ENCODE results near the gene PIK3R5. TPM values are rescaled to one million over a fixed set of nuclear protein-coding genes. Genes with fewer than 3 reads are reported as not detected.
"Not testable (repeated sequence)": the region's sequence is repeated elsewhere in the genome, so short reads cannot be mapped to it uniquely, and the experiment has no call there.

PIK3R5 gene, protein sequence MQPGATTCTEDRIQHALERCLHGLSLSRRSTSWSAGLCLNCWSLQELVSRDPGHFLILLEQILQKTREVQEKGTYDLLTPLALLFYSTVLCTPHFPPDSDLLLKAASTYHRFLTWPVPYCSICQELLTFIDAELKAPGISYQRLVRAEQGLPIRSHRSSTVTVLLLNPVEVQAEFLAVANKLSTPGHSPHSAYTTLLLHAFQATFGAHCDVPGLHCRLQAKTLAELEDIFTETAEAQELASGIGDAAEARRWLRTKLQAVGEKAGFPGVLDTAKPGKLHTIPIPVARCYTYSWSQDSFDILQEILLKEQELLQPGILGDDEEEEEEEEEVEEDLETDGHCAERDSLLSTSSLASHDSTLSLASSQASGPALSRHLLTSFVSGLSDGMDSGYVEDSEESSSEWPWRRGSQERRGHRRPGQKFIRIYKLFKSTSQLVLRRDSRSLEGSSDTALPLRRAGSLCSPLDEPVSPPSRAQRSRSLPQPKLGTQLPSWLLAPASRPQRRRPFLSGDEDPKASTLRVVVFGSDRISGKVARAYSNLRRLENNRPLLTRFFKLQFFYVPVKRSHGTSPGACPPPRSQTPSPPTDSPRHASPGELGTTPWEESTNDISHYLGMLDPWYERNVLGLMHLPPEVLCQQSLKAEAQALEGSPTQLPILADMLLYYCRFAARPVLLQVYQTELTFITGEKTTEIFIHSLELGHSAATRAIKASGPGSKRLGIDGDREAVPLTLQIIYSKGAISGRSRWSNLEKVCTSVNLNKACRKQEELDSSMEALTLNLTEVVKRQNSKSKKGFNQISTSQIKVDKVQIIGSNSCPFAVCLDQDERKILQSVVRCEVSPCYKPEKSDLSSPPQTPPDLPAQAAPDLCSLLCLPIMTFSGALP
- not detected in 2 replicates for total RNA-seq (2014; rRNA removed; shearing (Covaris generic))

DNA sequence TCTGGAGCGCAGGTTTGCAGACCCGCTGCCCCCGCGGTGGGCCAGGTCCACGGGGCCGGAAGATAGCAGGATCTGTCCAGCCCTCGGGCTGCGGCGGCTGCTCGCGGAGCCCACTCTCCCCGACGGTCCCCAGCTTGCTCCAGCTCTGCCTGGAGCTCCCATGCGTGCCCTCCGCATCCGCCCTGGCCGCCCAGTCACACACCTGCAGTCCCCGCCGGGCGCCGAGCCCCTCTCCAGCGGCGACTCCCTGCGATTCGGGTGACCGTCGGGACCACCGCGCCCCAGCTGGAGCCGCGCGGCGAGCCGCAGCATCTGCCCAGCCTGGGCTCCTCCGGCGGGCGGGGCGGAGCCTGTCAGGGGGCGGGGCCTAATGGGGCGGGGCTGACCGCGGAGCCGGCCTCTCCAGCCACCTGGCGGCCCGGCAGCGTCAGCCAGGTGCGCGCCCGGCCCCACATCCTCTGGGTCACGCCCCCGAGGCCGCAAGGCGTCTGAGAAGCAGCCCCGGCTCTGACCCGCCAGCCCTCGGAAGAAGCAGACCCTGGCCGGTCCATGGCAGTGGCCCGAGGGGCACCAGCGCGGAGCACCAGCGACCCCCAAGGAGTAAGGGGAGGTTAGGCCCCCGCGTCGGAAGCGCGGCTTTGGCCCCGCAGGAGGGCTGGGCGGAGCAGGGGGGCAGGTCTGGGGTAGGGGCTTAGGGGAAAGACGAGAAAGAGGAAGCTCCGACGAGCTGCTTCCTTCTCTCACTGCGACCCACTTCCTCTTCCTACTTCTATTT is at the start of gene PIK3R5:
PIK3R5 (minus strand) TSS at position 314 of the 775 bp plus-strand sequence. CDS start 54,213 bp downstream, outside the sequence.
- no peak for DNase-seq (ENCODE audit: low read depth)

DNA sequence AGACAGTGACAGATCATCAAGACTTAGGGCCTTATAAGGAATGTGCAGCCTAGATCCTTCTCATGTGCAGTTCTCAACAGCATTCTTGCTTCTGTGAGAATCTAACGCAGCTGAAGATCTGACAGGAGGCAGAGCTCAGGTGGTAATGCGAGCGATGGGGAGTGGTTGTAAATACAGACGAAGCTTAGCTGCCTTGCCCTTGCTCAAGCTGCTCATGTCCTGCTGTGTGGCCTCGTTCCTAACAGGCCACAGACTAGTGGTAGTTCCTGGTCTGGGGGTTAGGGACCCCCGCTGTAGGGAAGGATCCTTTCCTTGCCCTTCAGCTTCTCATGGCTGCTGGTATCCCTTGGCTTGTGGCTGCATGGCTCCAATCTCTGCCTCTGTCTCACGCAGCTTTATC is 45.5 kb upstream of the PIK3R5 start:
- DNase-seq (ENCODE audit: low read depth): no peak

DNA sequence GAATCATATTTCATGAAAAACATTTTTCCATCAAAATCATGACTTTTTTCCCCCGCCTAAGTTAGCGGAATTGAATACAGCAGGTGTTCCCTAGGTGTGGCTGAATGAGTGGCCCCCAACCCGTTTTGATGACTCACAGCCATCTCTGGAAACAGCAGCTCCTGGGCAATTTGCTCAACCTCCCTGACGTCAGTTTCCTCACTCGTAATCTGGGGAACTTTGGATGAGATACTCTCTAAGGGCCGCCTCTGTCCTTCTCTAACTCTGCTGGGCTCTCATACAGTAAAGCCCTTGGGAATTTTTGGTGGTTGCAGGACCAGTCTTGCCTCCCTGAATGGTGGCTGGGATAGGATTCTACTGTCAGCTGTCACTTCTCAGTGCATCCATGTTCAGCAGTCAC is 44.2 kb upstream of the PIK3R5 start:
- peak; percentile 50 for DNase-seq (ENCODE audit: low read depth)

DNA sequence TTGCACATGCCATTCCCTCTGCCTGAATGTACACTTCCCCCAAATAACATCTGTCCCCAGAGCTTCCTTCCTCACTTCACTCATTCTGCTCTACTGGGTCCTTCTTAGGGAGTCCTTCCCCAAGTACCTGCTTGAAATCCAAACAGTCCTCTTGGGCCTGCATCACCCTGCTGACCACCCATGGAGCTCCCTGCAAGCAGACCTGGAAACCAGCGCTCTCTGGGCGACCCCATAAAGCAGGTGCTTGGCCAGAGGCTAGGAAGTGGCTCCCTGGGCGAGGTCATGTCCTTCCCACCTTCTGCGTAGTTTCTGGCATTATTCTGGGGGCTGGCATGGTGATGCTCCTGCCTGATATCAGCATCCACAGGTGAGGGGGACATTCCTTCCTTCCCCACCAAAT is 43.6 kb upstream of the PIK3R5 start:
- no peak for DNase-seq (ENCODE audit: low read depth)

DNA sequence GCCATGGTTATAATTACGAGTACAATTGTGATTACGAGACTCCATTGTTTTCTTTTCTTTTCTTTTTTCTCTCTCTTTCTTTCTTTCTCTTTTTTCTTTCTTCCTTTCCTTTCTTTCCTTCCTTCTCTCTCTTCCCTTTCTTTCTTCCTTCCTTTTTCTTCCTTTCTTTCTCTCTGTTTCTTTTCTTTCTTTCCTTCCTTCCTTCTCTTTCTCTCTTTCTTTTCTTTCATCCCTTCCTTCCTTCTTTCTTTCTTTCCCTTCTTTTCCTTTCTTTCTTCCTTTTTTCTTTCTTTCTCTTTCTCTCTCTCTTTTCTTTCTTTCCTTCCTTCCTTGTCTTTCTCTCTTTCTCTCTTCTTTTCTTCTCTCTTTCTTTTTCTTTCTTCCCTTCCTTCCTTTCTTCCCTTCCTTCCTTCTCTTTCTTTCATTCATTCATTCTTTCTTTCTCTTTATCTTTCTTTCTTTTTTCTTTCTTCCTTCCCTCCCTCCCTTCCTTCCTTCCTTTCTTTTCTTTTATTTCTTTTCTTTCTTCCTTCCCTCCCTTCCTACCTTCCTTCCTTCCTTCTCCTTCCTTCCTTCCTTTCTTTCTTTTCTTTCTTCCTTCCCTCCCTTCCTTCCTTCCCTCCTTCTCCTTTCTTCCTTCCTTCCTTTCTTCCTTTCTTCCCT is 41.7 kb upstream of the PIK3R5 start:
- no peak for DNase-seq (ENCODE audit: low read depth)

DNA sequence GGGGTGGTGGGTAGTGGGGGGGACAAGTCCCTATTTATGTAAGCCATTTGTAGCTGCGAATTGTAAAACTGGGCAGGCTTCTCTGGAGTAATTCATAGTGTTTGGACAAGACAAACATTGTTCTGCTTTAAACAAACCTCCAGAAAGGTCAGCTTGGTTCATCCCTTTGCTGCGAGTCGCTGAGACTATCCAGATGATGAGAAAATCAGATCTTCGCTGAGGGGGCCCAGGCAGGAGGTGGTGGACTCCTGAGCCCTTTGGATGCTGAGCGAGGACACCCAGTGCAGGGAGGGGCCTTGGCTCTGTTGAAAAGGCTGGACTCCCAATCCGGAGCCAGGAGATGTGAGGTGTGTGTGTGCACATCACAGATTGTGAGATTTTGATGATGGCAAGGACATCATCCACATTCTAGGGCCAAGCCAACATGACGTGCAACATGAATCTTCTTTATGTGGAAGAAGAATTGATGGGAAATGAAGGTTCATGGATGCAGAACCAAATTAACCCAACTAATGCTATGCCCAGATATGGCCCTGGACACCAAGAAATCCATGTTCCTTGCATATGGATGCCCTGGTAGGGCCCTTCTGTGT is 40.8 kb upstream of the PIK3R5 start:
- no peak for DNase-seq (ENCODE audit: low read depth)

DNA sequence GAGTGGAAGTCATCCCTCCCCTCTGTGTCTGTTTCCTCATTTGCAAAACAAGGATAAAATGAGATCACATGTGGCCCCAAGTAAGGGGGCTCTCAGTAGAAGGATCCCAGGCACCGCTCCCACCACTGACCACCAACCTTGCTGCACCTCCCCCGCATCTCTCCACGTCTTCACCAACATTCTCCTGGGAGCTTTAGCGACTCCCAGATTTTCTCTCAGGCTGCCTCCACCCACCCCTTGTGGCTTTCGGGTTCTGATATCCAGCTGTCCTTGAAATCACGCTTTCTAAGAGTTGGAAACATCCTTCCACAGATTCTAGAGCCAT is 39.4 kb upstream of the PIK3R5 start:
- no peak for DNase-seq (ENCODE audit: low read depth)

DNA sequence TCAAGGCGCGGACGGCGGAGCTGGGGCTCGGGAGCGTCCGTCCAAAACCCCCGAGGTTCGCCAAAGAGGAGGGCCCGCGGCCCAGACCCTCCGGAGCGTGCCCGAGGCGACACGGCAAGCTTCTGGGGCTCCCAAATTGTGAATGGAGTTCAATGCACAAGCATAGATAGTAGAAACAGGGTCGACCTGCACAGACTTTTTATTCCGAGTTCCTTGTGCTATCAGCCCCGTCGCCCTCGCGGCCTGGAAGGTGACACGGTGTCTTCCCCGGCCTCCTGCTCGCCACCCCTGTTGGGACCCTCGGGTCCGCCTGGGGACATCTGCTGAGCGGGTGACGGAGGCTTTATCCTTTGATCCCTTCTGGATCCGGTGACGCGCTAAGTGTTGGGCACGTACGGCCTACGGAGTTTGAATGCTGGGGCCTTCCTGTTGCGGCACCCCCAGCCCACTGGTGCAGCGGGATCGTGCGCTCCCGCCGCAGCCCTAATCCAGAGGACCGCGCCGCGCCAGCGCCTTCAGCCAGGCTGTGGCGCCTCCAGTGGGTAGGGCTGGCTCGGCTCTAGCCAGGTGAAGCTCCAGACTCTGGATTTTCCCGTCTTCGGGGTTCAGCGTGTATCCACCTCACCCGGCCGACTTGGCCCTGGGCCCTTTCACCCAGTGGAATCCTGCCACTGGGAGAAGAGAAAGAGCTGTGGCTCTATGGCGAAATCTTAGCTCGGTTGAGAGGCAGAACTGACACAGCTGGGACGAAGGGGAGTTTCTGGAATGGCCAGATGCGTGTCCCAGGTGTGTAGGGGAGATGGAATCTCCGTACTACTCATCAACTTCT is 38.8 kb upstream of the PIK3R5 start:
- DNase-seq (ENCODE audit: low read depth): no peak

DNA sequence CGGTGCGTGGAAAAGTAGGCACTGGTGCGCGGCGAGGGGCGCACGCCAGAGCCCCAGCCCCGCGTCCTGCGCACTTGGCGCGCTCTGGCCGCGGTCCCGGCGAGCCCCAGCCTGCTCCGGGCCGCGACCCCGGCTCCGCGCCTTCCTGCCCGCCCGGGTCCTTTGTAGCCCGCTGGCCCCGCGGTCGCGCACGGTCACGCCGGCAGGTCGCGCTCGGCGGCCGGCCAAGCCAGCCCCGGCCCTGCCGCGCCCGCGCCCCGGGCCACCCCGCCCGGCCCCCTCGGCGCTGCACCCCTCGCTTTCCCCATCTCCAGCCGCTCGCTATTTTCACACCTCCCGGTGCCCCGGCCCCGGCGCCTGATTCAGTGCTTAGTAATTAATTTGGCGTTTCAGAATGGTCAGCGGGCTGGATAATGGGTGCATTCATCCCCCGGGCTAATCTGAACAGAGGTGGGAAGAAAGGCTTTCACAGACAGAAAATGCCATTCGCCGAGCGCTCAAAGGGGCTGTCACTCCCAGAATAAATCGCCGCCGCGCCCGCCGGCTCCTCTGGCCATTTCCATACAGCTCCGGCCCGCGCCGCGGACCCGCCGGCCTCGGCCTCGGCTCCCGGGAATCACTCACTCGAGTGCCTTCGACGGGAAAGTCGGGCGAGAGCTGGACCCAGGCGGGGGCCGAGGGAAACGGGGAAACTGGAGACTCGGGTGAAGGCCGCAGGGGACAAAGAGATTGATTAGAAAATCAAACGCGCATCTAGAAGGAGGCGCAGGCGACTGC is 38.0 kb upstream of the PIK3R5 start:
- DNase-seq (ENCODE audit: low read depth): peak; percentile 15

DNA sequence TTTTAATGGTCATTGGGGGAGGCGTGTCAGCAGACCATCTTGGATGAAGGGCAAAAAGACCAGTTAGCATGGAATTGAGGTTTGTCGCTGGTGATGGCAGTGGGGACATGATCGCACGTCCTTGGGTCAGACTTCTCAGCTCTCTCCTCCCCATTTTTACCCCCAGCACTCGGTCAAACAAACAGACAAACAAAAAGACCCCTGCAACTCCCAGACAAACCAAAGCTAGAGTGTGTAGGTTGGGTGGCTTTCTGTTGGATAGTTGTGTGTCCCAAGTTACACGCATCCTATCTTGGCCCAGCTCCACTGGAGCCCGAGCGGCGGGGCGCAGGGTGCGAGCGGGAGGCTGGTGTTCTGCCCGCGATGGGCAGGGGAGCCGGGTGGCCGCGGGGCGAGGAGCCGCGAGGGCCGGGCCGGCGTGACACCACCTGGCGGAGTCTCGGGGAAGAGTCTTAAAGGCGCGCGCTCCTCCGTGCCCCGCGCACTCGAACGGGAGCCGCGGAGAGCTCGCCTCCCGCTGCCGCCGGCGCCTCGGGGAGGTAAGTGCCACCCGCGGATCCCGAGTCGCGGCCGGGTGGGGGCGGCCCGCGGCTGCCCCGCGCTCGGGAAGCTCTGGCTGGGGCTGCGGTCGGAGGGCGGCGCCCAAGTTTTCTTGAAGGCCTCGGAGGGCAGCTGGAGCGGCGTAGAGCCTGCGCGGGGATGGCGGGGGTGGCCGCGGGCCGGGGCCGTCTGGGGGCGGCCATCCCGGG is 37.3 kb upstream of the PIK3R5 start:
- peak; percentile 47 for DNase-seq (ENCODE audit: low read depth)

DNA sequence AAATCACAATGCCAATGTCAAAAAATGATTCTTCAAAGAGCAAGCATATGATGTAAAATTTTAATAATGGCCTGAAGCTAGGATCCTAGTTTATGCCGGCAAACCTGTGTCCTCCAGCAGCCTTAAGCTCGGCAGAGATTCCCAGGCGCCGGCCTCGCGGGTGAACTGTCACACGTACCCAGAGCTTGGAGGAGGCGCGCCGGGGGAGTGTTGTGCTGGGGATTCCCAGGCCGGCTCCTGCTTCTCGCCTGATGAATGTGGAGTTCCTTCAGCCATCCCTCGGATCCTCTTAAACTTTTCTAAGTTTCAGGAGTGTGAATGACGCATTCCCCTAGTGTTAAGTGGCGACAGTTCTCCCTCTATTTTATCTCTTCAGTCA is 36.7 kb upstream of the PIK3R5 start:
- peak; percentile 13 for DNase-seq (ENCODE audit: low read depth)

DNA sequence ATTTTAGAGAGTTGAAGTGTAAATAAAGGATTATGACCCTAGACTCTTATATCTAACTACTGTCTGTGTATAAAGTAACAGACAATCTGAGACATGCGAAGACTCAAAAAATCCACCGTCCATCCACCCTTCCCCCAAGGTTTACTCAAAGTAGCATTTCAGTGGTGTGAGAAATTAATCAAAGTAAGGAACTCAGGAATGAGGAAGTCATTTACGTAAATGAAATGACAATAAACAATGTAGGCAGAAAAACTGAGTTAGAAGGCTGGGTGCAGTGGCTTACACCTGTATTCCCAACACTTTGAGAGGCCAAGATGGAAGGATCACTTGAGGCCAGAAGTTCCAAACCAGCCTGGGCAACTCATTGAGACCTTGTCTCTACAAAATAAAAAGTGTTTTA is 36.1 kb upstream of the PIK3R5 start:
- no peak for DNase-seq (ENCODE audit: low read depth)

DNA sequence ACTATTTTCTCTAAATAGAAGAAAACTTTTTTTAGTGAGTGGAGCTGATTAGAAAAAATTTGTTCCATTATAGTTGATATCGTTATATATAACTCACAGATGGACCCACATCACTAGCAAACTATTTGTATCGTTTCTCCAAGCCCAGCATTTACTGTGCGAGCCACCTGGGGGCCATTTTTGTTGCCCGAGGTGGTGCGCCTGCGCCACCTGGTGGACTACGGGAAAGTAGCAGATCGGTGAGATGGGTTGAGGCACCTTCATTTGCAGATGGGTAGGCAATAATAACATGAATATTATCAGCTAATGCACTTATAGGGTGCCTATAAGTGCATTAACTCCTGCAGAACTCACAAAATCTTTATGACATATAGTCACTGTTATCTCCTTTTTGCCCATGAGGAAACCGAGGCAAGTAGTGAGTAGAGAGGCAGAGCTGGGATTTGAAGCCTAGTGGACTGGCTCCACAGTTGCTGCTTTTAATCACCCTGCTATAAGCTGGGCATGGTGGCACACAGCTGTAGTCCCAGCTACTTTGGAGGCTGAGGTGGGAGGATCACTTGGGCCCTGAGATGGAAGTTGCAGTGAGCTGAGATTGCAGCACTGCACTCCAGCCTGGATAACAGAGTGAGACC is 32.6 kb upstream of the PIK3R5 start:
- DNase-seq (ENCODE audit: low read depth): peak; percentile 63

DNA sequence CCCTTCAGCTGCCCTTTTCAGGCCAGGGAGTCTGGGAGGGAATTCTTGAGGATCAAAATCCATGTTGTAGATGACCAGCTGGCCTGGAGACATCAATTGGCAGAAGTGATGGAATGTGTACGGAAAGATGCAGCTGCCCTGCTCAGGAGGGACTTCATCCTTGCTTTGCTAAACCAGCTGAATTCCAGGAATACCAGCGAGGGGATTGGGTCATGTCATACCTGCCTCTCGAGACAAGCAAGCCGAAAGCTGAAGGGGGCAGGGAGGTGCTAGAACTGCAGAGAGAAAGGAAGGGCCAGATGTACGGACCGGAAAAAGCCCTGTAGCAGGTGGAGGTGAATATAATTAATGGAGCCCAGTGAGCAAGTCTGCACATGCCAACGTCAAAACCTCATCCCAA is 30.2 kb upstream of the PIK3R5 start:
- no peak for DNase-seq (ENCODE audit: low read depth)

DNA sequence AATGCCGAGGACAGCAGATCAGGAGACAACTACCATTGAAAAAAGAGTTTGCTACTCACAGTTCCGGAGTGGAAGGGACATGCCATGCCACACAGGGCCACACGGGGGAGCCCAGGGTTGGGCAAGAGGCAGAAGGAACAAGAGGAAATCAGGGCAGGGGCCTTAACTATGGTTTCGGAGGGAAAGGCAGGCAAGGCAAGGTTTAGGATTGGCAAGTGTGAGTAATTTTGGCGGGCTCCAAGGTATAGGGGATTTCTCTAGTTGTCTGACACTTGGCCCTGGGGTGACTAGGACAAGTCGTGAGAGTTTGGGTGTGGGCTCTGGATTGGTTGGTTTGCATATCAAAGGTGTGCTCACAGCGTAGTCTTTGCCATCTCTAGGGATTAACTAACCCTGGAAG is 28.8 kb upstream of the PIK3R5 start:
- peak; percentile 51 for DNase-seq (ENCODE audit: low read depth)

DNA sequence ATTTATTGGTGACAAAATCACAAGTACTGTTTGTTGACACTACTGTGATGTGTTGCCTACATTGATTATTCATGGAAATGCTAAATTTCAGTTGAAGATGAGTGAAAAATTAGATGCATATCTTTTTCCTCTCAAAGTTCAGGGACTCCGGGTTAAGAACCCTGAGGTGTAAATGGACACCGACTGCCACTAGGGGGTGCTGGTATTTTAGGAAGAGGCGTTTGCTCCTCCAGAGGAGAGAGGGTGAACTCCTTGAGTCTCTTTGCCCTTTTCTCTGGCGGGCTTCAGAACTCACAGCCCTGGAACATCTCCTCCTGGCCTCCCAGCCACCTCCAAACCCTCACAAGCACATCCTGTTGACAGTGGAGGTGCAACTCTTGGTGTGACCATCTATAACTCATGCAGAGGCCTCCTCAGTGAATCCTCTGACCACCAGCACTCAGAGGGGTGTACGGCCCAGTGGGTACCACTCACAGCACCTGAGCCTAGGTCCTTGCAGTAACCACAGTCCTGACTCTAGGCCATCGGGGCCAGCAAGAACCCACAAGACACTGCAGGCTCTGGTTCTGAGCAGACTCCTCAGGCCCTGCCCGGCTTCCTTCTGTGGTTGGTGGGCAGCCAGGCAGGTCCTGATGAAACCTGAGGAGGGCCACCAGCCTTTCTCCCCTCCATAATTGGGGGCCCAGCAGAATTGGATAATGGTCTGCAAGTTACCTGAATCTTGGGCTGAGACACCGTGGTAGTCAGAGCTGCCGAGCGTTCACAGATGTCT is 26.2 kb upstream of the PIK3R5 start:
- DNase-seq (ENCODE audit: low read depth): peak; percentile 39

DNA sequence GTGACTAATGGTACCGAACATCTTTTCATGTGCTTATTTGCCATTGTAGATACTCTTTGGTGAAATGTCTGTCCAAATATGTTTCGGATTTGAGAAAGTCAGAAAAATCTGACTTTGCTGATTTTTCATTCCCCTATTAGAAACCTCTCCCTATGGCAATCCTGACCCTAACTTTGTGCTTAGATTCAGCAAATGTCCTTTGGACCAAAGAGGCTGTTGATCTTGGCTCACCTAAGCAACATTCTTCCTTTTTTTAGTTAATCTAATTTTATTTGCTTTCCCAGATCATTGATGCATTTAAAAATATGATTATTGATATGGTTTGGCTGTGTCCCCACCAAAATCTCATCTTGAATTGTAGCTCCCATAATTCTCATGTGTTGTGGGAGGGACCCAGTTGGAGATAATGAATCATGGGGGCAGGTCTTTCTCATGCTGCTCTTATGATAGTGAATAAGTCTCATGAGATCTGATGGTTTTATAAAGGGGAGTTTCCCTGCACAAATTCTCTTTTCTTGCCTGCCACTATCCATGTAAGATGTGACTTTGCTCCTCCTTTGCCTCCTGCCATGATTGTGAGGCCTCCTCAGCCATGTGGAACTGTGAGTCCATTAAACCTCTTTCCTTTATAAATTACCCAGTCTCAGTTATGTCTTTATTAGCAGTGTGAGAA is 22.9 kb upstream of the PIK3R5 start:
- DNase-seq (ENCODE audit: low read depth): not testable (repeated sequence)
